Calu3 (cell line): ENCODE data around the gene GIGYF1. TPM values are rescaled to one million over a fixed set of nuclear protein-coding genes. Genes with fewer than 3 reads are reported as not detected.

ENCODE experiments used
- BruUV-seq: library from RNA; stranded (reverse); fragments of 400-500 nt; replicated peaks from 2 replicates; lab custom pipeline; 2021; lab: Mats Ljungman, UMichigan
- CTCF ChIA-PET: fragments of 300-600 bp; sonication (Branson Sonifier 250); formaldehyde crosslinking; loops from one replicate; lab custom pipeline; 2022; ENCODE audit warnings: antibody characterized with exemption; lab: Charles Lee
- DNase-seq: peaks from one replicate; pipeline ENCODE4 v3.0.0; 2022
- H3K27ac Mint-ChIP-seq: one replicate; pipeline ENCODE4 v1.8.0; 2022; ENCODE audit warnings: mixed read lengths; ENCODE audit not compliant: unreplicated experiment
- H3K27me3 Mint-ChIP-seq: one replicate; pipeline ENCODE4 v1.8.0; 2022; ENCODE audit warnings: mixed read lengths; ENCODE audit not compliant: unreplicated experiment
- H3K36me3 Mint-ChIP-seq: one replicate; pipeline ENCODE4 v1.8.0; 2022; ENCODE audit warnings: mild to moderate bottlenecking, moderate library complexity, mixed read lengths; ENCODE audit not compliant: insufficient read depth, unreplicated experiment
- H3K4me1 Mint-ChIP-seq: one replicate; pipeline ENCODE4 v1.8.0; 2022; ENCODE audit warnings: mild to moderate bottlenecking, low read depth, mixed read lengths; ENCODE audit not compliant: unreplicated experiment
- H3K4me3 Mint-ChIP-seq: one replicate; pipeline ENCODE4 v1.8.0; 2022; ENCODE audit warnings: mild to moderate bottlenecking, low read depth, moderate library complexity, mixed read lengths; ENCODE audit not compliant: unreplicated experiment
- H3K9me3 Mint-ChIP-seq: one replicate; pipeline ENCODE4 v1.8.0; 2022; ENCODE audit warnings: low read depth, mixed read lengths; ENCODE audit not compliant: unreplicated experiment
- CTCF ChIP-seq: fragments of 200-600 bp; IDR thresholded peaks from one replicate; pipeline ENCODE4 v1.8.0; 2022; ENCODE audit warnings: antibody characterized with exemption; ENCODE audit not compliant: unreplicated experiment
- intact Hi-C: fragments of 100-400 bp; cut with micrococcal nuclease; formaldehyde crosslinking; loops from one replicate; pipeline ENCODE4 v1.10.0; 2022; ENCODE audit not compliant: unreplicated experiment
- total RNA-seq: library from RNA; stranded (reverse); gene quantifications from 2 replicates; pipeline ENCODE4 v1.2.3, GENCODE V29; 2022

The GIGYF1 gene
- total RNA-seq, 1 experiment from 2014 or later: 30.8 TPM

GRCh38 chr7:100655908-100656674, 38.0 kb downstream of the GIGYF1 start, which contains the start of gene ACTL6B:
TSS of gene ACTL6B (minus strand) at chr7:100656448. CDS start at chr7:100656354, 94 bp downstream.
- BruUV-seq: no TSS peak
- Mint-ChIP-seq H3K36me3 (no peaks in the 10 kb centered on the region), H3K27me3 (peaks cover 26% of the 10 kb centered on the region), H3K4me1 (no peaks in the 10 kb centered on the region), H3K9me3 (no peaks in the 10 kb centered on the region), H3K27ac (no peak within 1 kb of the TSS), H3K4me3 (no peak within 1 kb of the TSS)
- CTCF ChIA-PET: no interaction called here
- TF ChIP-seq CTCF: no peak
- DNase-seq: no peak
- intact Hi-C loops: no loop called here

GRCh38 chr7:100654908-100655831, 38.9 kb downstream of the GIGYF1 start:
- no peak overlapping the region for H3K4me3 Mint-ChIP-seq
- BruUV-seq: no TSS peak
- no peak for TF ChIP-seq CTCF
- intact Hi-C loops: no loop called here
- H3K9me3 Mint-ChIP-seq: no peaks in the 10 kb centered on the region
- H3K27me3 Mint-ChIP-seq: peaks cover 26% of the 10 kb centered on the region
- no peak overlapping the region for H3K27ac Mint-ChIP-seq
- H3K36me3 Mint-ChIP-seq: no peaks in the 10 kb centered on the region
- DNase-seq: no peak
- CTCF ChIA-PET: no interaction called here
- H3K4me1 Mint-ChIP-seq: no peaks in the 10 kb centered on the region

GRCh38 chr7:100649826-100650565, 44.1 kb downstream of the GIGYF1 start:
- Mint-ChIP-seq H3K4me1 (no peaks in the 10 kb centered on the region), H3K27me3 (peaks cover 37% of the 10 kb centered on the region), H3K9me3 (no peaks in the 10 kb centered on the region), H3K4me3 (no peak overlapping the region), H3K27ac (no peak overlapping the region), H3K36me3 (no peaks in the 10 kb centered on the region)
- CTCF ChIA-PET: no interaction called here
- intact Hi-C loops: no loop called here
- DNase-seq: no peak
- TF ChIP-seq CTCF: no peak
- no TSS peak for BruUV-seq

GRCh38 chr7:100642534-100642907, 51.5 kb downstream of the GIGYF1 start:
- CTCF ChIA-PET: no interaction called here
- H3K4me1 Mint-ChIP-seq: no peaks in the 10 kb centered on the region
- no peak overlapping the region for H3K4me3 Mint-ChIP-seq
- H3K27me3 Mint-ChIP-seq: peaks cover 49% of the 10 kb centered on the region
- no peak for TF ChIP-seq CTCF
- H3K9me3 Mint-ChIP-seq: no peaks in the 10 kb centered on the region
- intact Hi-C loops: no loop called here
- H3K36me3 Mint-ChIP-seq: no peaks in the 10 kb centered on the region
- BruUV-seq: no TSS peak
- DNase-seq: no peak
- no peak overlapping the region for H3K27ac Mint-ChIP-seq
